ENCODE measurements around the gene CCDC43. TPM values are rescaled to one million over a fixed set of nuclear protein-coding genes. Genes with fewer than 3 reads are reported as not detected.

CCDC43 gene
- total RNA-seq, 1 experiment from 2014 or later = 34.3 TPM

- H3K4me1 ChIP-seq (ENCODE audit: insufficient read depth, low read length) = no peaks in the 10 kb centered on the region
- Mint-ChIP-seq H3K36me3 (ENCODE audit: insufficient read depth in 1 of 3, low read depth in 3 of 3) (peaks cover 21 to 66% (median 59%) of the 10 kb centered on the region in 3 experiments; a peak in 6 of 7 replicates), H3K27me3 (ENCODE audit: low read depth) (no peaks in the 10 kb centered on the region), H3K27ac (no peak overlapping the region), H3K4me1 (no peaks in the 10 kb centered on the region), H3K4me3 (no peak overlapping the region), H3K9me3 (no peaks in the 10 kb centered on the region)
- no peak overlapping the region for H4K91ac ChIP-seq (ENCODE audit: insufficient read length, low read depth, low read length)
- no peaks in the 10 kb centered on the region for H3K27me3 ChIP-seq (ENCODE audit: insufficient read depth, low read length)
- no peak for DNase-seq
- H2AFZ ChIP-seq (ENCODE audit: low read length) = no peak overlapping the region
- no peak overlapping the region for H3K56ac ChIP-seq (ENCODE audit: insufficient read length, low read depth, low read length)
- no peak overlapping the region for H2BK120ac ChIP-seq (ENCODE audit: low read depth, low read length, poor library complexity, severe bottlenecking)
- H3K9ac ChIP-seq (ENCODE audit: extremely low read depth, insufficient read length, low read length) = no peak overlapping the region
- H3K27ac ChIP-seq (ENCODE audit: insufficient read length, low read depth, low read length) = no peak overlapping the region
- H3T11ph ChIP-seq (ENCODE audit: low read length) = no peak overlapping the region
- H2BK12ac ChIP-seq (ENCODE audit: insufficient read length, low read depth, low read length) = no peak overlapping the region
- no peak overlapping the region for H3K4ac ChIP-seq (ENCODE audit: low read depth, low read length)
- H2BK15ac ChIP-seq (ENCODE audit: low read depth, low read length) = no peak overlapping the region
- no peaks in the 10 kb centered on the region for H3K23me2 ChIP-seq (ENCODE audit: insufficient read length, low read depth, low read length, poor library complexity, severe bottlenecking)
- no peak overlapping the region for H3K14ac ChIP-seq (ENCODE audit: insufficient read depth, low read length)
- no peak overlapping the region for H2AK5ac ChIP-seq (ENCODE audit: insufficient read length, low read length)
- no peaks in the 10 kb centered on the region for H3K9me3 ChIP-seq (ENCODE audit: control insufficient read depth, low read depth, low read length)
- no peaks in the 10 kb centered on the region for H3K79me2 ChIP-seq (ENCODE audit: insufficient read depth, low read length)
- H2BK5ac ChIP-seq (ENCODE audit: insufficient read length, low read length) = no peak overlapping the region
- H4K20me1 ChIP-seq (ENCODE audit: control insufficient read depth, insufficient read depth, insufficient read length) = no peaks in the 10 kb centered on the region
- no peak for TF ChIP-seq CTCF (conservative IDR thresholded peaks at IDR 0.05)
- WGBS (ENCODE audit: extremely low coverage, insufficient read length, low lambda C conversion rate) = no CpG with 5 or more reads among the region's 1 CpG
- H3K18ac ChIP-seq (ENCODE audit: insufficient read length, low read depth, low read length) = no peak overlapping the region
- H3K79me1 ChIP-seq (ENCODE audit: insufficient read depth, low read depth, low read length, poor library complexity, severe bottlenecking) = peaks cover 4% of the 10 kb centered on the region
- no peak overlapping the region for H2BK20ac ChIP-seq (ENCODE audit: low read depth, low read length, poor library complexity, severe bottlenecking)
- H4K5ac ChIP-seq (ENCODE audit: insufficient read length, low read depth, low read length) = no peak overlapping the region
- no peak overlapping the region for H3K4me2 ChIP-seq (ENCODE audit: insufficient read depth, insufficient read length, low read length)
- no peak overlapping the region for H3K23ac ChIP-seq (ENCODE audit: insufficient read length, low read depth, low read length)
- no peak overlapping the region for H4K8ac ChIP-seq (replicated peaks; ENCODE audit: insufficient read length, low read depth, low read length)
Observed at GRCh38 chr17:44719444-44719843, 29.9 kb upstream of the CCDC43 start.

Data from H9 (cell line).